IPS-18c (cell line): ENCODE measurements around the gene TMPRSS6.

Experiments
- H3K4me3 ChIP-seq: 2 replicates; pipeline ENCODE4 v1.7.0; 2013; ENCODE audit warnings: low read depth, mild to moderate bottlenecking, low read length, moderate library complexity; ENCODE audit not compliant: insufficient read depth
- H3K9me3 ChIP-seq: one replicate; pipeline ENCODE4 v1.6.1; 2013; ENCODE audit warnings: mild to moderate bottlenecking, low read length, moderate library complexity; ENCODE audit not compliant: control insufficient read depth, insufficient read depth

TMPRSS6 gene

DNA sequence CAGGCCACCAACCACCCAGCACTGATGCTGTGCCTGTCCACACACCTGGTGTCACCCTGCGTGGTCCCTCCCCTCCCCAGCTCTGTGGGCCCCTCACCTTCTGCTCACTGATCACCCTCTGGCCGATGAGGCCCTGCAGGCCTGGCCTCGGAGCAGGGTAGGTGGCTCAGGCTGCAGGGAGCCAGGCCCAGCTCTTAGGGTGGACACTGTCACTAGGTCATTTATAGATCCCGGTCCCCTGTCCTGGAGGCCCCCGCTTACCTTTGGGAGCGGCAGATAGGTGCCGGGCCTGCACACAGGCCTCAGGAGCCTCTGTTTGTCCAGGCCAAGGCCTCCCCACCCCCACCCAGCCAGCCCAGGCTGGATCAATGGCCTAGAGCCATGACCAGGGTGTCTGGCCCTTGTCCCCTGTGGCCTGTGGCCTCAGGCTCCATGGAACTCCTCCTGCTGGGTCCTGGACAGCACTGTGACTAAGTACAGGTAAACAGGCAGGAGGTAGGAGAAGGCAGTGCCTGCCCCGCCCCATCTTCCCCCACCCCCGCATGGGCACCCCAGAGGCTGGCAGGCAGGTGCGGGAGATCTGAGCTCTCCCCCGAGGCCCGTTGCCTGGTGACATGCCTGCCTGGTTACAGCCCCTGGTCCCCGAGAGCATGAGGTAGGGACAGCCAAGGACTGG lies at the start of gene TMPRSS6:
Gene TMPRSS6, minus strand, starts transcription at position 472 of the 676 bp plus-strand sequence. CDS start 6,296 bp downstream, outside the sequence.
- Histone ChIP-seq H3K4me3 (no peak within 1 kb of the TSS), H3K9me3 (no peaks in the 10 kb centered on the region)

DNA sequence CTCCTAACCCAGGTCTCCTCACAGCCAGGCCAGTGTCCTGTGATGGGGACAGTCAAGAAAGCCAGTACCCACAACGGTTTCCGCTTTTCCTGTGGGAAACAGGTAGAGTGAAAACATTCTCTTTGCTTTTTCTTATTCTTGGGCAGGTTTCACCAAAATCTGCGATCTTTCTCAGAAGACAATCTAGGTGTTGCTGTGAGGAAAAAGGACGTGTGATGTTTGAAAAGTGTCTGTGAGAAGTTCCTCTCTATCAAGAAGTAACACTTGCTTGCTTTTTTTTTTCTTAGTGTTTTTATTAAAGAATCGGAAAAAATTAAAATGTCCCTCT lies 49.4 kb upstream of the TMPRSS6 start:
- peaks cover 4% of the 10 kb centered on the region for H3K9me3 ChIP-seq
- no peak overlapping the region for H3K4me3 ChIP-seq

- Histone ChIP-seq H3K9me3 (peaks cover 3% of the 10 kb centered on the region), H3K4me3 (no peak overlapping the region)
These were observed 48.2 kb upstream of the TMPRSS6 start for GRCh38 chr22:37157516-37158285.

DNA sequence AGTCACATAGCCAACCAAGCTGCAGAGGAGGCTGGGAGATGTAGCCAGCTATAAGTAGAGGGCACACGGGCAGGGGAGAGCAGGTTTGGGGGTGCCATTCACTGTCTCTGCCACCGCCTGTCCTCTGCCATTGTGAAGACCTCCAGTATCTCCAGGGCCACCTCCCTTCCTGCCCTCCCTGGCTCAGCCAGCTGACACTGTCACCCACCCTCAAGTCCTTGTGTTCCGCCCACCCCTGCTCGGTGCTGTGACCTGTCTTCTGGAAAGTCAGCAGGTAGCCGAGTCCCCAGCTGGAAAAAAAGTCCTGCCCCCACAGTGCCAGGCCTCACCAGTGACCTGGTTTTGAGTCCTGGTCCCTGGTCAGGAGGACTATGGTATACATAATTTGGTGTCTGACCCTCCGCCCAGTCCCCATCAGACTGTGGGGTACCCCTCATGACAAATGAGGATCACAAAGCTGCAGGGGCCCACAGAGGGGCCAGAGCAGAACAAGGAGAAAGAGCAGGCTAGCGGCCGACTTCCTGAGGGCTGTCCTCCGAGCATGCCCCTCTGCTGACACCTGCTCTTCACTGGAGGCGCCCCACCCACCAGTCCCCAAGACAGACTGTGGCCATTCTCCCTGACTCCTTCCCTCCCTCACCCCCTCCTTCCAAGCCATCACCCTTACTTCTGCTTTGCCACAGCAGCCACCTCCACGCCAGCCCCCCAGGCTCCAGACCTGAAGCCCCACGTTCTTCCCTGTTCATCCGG lies 47.3 kb upstream of the TMPRSS6 start:
- Histone ChIP-seq H3K9me3 (peaks cover 2% of the 10 kb centered on the region), H3K4me3 (no peak overlapping the region)

GRCh38 chr22:37155971-37156370 lies 46.5 kb upstream of the TMPRSS6 start:
- peaks cover 2% of the 10 kb centered on the region for H3K9me3 ChIP-seq

DNA sequence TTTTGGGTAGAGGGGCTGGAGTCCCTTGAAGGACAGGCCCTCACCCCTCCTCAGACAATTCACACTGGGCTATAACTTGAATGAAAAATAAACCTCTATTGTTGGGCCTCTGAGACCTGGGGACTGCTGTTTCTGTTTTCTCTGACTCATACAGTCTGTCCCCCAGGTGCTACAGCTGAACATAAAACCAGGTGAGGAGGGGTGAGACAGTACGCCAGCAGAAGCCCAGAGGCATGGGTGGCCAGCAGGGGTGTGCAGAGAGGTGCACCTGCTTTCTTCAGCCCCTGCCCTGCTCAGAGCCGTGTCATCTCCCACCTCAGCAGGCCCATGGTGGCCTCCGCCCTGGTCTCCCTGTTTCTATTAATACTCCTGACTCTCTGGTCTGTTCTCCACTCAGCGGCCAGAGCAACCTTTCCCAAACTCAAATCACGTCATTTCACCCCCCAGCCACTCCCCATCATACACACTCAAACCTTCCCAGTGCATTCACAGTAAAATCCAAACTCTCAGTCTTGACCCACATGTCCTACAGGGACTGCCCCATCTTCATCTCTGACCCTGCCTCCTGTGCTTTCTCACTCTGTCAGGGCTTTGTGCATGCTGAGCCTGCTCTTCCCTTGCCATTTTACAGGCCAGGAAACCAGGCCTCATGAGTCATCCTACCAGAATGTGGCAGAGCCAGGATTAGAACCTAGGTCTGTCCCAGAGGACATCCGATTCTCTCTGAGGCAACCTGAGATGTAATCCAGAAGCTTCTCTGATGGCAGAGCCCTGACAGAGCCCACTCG lies 45.6 kb upstream of the TMPRSS6 start:
- peaks cover 2% of the 10 kb centered on the region for H3K9me3 ChIP-seq

More at GRCh38 chr22:37155971-37156370, 46.5 kb upstream of the TMPRSS6 start:
- H3K4me3 ChIP-seq = no peak overlapping the region

DNA sequence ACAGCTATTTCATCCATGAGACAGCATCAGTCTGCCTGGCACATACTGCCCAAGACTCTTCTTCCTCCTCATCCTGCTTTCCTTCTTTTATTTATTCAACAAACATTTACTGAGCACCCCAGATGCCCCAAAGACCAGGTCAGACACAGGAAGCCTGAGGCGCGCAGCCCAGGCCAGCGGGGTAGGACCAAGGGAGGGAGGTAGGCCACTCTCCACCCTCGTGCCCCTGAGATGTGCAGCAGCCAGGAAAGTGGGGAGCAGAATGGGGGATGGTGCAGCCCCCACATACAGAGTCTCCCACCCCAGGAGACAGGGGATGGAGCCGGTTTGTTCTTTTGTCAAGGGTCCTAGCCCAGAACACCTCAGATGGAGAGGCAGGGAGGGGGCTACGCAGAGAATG lies 44.4 kb upstream of the TMPRSS6 start:
- Histone ChIP-seq H3K9me3 (peaks cover 2% of the 10 kb centered on the region), H3K4me3 (no peak overlapping the region)

More for the DNA sequence above, 45.6 kb upstream of the TMPRSS6 start:
- no peak overlapping the region for H3K4me3 ChIP-seq

- peaks cover 2% of the 10 kb centered on the region for H3K9me3 ChIP-seq
These were observed 41.9 kb upstream of the TMPRSS6 start for GRCh38 chr22:37151401-37151800.

GRCh38 chr22:37150701-37151100 lies 41.2 kb upstream of the TMPRSS6 start:
- no peak overlapping the region for H3K4me3 ChIP-seq
- peaks cover 2% of the 10 kb centered on the region for H3K9me3 ChIP-seq

More at GRCh38 chr22:37151401-37151800, 41.9 kb upstream of the TMPRSS6 start:
- no peak overlapping the region for H3K4me3 ChIP-seq

GRCh38 chr22:37148742-37149665 lies 39.5 kb upstream of the TMPRSS6 start:
- Histone ChIP-seq H3K4me3 (no peak overlapping the region), H3K9me3 (no peaks in the 10 kb centered on the region)

DNA sequence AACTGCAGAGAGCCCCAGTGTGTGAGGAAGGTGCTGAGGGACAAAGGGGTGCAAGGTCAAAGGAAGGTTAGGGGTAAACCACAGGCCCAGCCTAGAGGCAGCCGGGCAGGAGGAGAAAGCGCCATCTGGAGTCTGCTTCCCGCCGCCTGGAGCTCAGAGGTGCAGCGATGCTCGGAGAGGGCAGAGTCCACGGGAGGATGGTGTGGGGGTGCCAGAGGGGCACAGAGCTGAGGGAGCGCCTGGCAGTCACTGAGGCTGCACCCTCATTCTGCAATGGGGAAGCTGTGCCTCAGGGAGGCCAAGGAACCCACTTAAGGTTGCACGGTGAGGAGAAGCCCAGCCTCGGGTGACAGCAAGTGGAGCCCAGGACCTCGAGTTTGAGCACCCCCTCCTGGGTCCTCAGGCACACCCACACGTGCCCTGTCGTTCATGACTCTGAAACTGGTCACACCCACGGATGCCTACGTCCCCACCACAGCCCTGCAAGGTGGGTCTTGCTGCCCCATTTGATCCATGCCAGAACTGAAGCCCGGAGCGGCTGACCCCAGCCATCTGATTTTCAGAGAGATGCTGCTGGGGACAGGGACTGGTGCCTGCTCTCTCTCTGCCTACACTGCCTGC lies 38.6 kb upstream of the TMPRSS6 start:
- no peaks in the 10 kb centered on the region for H3K9me3 ChIP-seq
- H3K4me3 ChIP-seq = no peak overlapping the region

- no peaks in the 10 kb centered on the region for H3K9me3 ChIP-seq
- no peak overlapping the region for H3K4me3 ChIP-seq
These were observed 37.9 kb upstream of the TMPRSS6 start for GRCh38 chr22:37147186-37147990.

DNA sequence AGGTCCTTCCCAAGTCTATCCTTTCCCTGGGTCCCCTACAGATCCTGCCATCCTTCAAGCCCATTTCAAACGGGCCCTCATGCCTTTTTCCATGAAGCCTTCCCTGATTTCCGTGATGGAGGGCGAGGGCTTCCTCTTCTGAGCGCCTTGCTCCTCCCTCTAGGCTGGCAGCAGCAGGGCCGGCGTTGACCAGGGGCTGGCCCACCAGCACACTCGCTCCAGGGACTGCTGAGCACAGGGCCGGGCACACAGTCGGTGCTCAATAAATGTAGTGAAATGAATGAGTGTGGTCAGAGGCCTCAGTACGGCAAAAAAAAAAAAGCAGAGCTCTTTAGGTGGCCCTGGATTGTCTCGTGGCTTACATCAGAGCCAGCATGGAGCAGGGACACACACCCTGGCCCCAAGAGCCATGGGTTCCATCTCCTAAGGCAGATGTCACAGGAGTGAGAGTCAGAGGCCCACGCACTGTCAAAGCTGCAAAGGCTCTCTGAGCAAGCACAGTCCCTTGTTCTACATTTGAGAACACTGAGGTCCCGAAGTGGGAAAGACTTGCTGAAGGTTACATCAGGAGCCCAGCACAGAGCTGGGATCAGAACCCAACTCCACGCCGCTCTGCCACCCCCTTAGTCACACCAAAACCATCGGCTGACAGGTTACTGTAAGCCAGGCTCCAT lies 37.1 kb upstream of the TMPRSS6 start:
- H3K4me3 ChIP-seq = no peak overlapping the region

GRCh38 chr22:37146051-37146385 lies 36.5 kb upstream of the TMPRSS6 start:
- H3K4me3 ChIP-seq = no peak overlapping the region
- H3K9me3 ChIP-seq = no peaks in the 10 kb centered on the region

More for the DNA sequence above, 37.1 kb upstream of the TMPRSS6 start:
- no peaks in the 10 kb centered on the region for H3K9me3 ChIP-seq
